ENCODE data around the gene RECK. TPM values are rescaled to one million over a fixed set of nuclear protein-coding genes. Genes with fewer than 3 reads are reported as not detected.
A peak's percentile ranks its signal among the peaks of the same experiment; 100 is the strongest.
"Not testable (repeated sequence)": the region's sequence is repeated elsewhere in the genome, so short reads cannot be mapped to it uniquely, and the experiment has no call there.

Gene RECK
- 1 to 10 TPM; 6.1 to 7.2 TPM for total RNA-seq

GRCh38 chr9:36036780-36037548 is at the start of gene RECK:
RECK (plus strand) TSS chr9:36036913; CDS start chr9:36036999, 86 bp downstream.
- CTCF ChIA-PET: interaction anchor here (0.6 to 5.0 kb wide), 5 partner anchors 14 to 112 kb away, joined by 3 to 26 read pairs (median 11); no protein-coding TSS in a partner anchor
- Mint-ChIP-seq H3K27ac (peak within 1 kb of the TSS; percentile 2), H3K36me3 (no peaks in the 10 kb centered on the region), H3K4me3 (peak within 1 kb of the TSS; percentile 81), H3K4me1 (ENCODE audit: low read depth) (peaks cover 37% of the 10 kb centered on the region), H3K9me3 (no peaks in the 10 kb centered on the region), H3K27me3 (peaks cover under 1% of the 10 kb centered on the region)
- peak; percentile 93 for DNase-seq
- intact Hi-C loops (cut with micrococcal nuclease): loop anchor here (2.0 to 5.0 kb wide), 3 partner anchors 30 to 100 kb away; partner anchors contain the start of gene GLIPR2
- POLR2A ChIA-PET: interaction anchor here (0.9 to 1.3 kb wide), 3 partner anchors 16 to 114 kb away, joined by 3 read pairs; no protein-coding TSS in a partner anchor

- Mint-ChIP-seq H3K27me3 (peaks cover 17% of the 10 kb centered on the region), H3K4me3 (no peak overlapping the region), H3K36me3 (no peaks in the 10 kb centered on the region), H3K9me3 (no peaks in the 10 kb centered on the region), H3K27ac (no peak overlapping the region), H3K4me1 (ENCODE audit: low read depth) (no peaks in the 10 kb centered on the region)
- no peak for DNase-seq
- ChIA-PET CTCF (no interaction called here), POLR2A (no interaction called here)
- intact Hi-C loops (cut with micrococcal nuclease): no loop called here
These were observed 46.6 kb upstream of the RECK start for GRCh38 chr9:35990155-35990554.

- peaks cover 22% of the 10 kb centered on the region for H3K27me3 Mint-ChIP-seq
- POLR2A ChIA-PET; H3K4me1 Mint-ChIP-seq (ENCODE audit: low read depth); H3K36me3 Mint-ChIP-seq; DNase-seq; H3K27ac Mint-ChIP-seq; H3K9me3 Mint-ChIP-seq; H3K4me3 Mint-ChIP-seq; intact Hi-C loops (cut with micrococcal nuclease): not testable (repeated sequence)
- CTCF ChIA-PET: interaction anchor here (4.2 kb wide), 1 partner anchor 15 kb away, joined by 25 read pairs; no protein-coding TSS in a partner anchor
These were observed 43.6 kb upstream of the RECK start for GRCh38 chr9:35993136-35993535.

GRCh38 chr9:35993976-35994720 is 42.6 kb upstream of the RECK start:
- POLR2A ChIA-PET: no interaction called here
- Mint-ChIP-seq H3K27ac (no peak overlapping the region), H3K9me3 (peaks cover 10% of the 10 kb centered on the region), H3K27me3 (peaks cover 19% of the 10 kb centered on the region), H3K4me3 (no peak overlapping the region), H3K36me3 (peaks cover 2% of the 10 kb centered on the region), H3K4me1 (ENCODE audit: low read depth) (no peaks in the 10 kb centered on the region)
- DNase-seq: no peak
- intact Hi-C loops (cut with micrococcal nuclease): no loop called here
- CTCF ChIA-PET: interaction anchor here (1.1 to 4.2 kb wide), 5 partner anchors 14 to 112 kb away, joined by 3 to 25 read pairs (median 6); no protein-coding TSS in a partner anchor

GRCh38 chr9:35994959-35995358 is 41.8 kb upstream of the RECK start:
- intact Hi-C loops (cut with micrococcal nuclease): no loop called here
- ChIA-PET POLR2A (no interaction called here), CTCF (interaction anchor here (1.1 to 4.2 kb wide), 5 partner anchors 13 to 113 kb away, joined by 3 to 25 read pairs (median 6); no protein-coding TSS in a partner anchor)
- Mint-ChIP-seq H3K36me3 (peaks cover 2% of the 10 kb centered on the region), H3K4me3 (no peak overlapping the region), H3K9me3 (peaks cover 10% of the 10 kb centered on the region), H3K27me3 (peaks cover 21% of the 10 kb centered on the region), H3K4me1 (ENCODE audit: low read depth) (no peaks in the 10 kb centered on the region), H3K27ac (no peak overlapping the region)
- no peak for DNase-seq

- intact Hi-C loops (cut with micrococcal nuclease): no loop called here
- Mint-ChIP-seq H3K27me3 (peaks cover 21% of the 10 kb centered on the region), H3K36me3 (peaks cover 2% of the 10 kb centered on the region), H3K4me3 (no peak overlapping the region), H3K27ac (no peak overlapping the region), H3K9me3 (peaks cover 10% of the 10 kb centered on the region), H3K4me1 (ENCODE audit: low read depth) (no peaks in the 10 kb centered on the region)
- ChIA-PET POLR2A (interaction anchor here (0.7 kb wide), 1 partner anchor 1948 kb away, joined by 5 read pairs; no protein-coding TSS in a partner anchor), CTCF (interaction anchor here (0.6 to 1.1 kb wide), 4 partner anchors 11 to 235 kb away, joined by 4 to 5 read pairs (median 4); no protein-coding TSS in a partner anchor)
- no peak for DNase-seq
These were observed 40.2 kb upstream of the RECK start for GRCh38 chr9:35996358-35996970.

GRCh38 chr9:35997016-35997415 is 39.7 kb upstream of the RECK start:
- DNase-seq; H3K36me3 Mint-ChIP-seq; POLR2A ChIA-PET; H3K4me3 Mint-ChIP-seq; intact Hi-C loops (cut with micrococcal nuclease); H3K27ac Mint-ChIP-seq; H3K4me1 Mint-ChIP-seq (ENCODE audit: low read depth); H3K9me3 Mint-ChIP-seq: not testable (repeated sequence)
- CTCF ChIA-PET: interaction anchor here (1.1 kb wide), 1 partner anchor 10 kb away, joined by 4 read pairs; no protein-coding TSS in a partner anchor
- peaks cover 18% of the 10 kb centered on the region for H3K27me3 Mint-ChIP-seq

- CTCF ChIA-PET: no interaction called here
- intact Hi-C loops (cut with micrococcal nuclease): no loop called here
- POLR2A ChIA-PET: no interaction called here
- Mint-ChIP-seq H3K4me1 (ENCODE audit: low read depth) (no peaks in the 10 kb centered on the region), H3K27me3 (peaks cover 19% of the 10 kb centered on the region), H3K36me3 (peaks cover 2% of the 10 kb centered on the region), H3K9me3 (peaks cover 10% of the 10 kb centered on the region), H3K27ac (no peak overlapping the region), H3K4me3 (no peak overlapping the region)
- no peak for DNase-seq
These were observed 38.4 kb upstream of the RECK start for GRCh38 chr9:35998333-35998732.

GRCh38 chr9:36005891-36006290 is 30.8 kb upstream of the RECK start:
- H3K36me3 Mint-ChIP-seq: no peaks in the 10 kb centered on the region
- peaks cover 28% of the 10 kb centered on the region for H3K27me3 Mint-ChIP-seq
- CTCF ChIA-PET: interaction anchor here (0.6 to 7.9 kb wide), 2 partner anchors 19 to 51 kb away, joined by 3 to 112 read pairs; no protein-coding TSS in a partner anchor
- POLR2A ChIA-PET: no interaction called here
- peaks cover 26% of the 10 kb centered on the region for H3K4me1 Mint-ChIP-seq (ENCODE audit: low read depth)
- intact Hi-C loops (cut with micrococcal nuclease): loop anchor here (2.0 to 5.0 kb wide), 3 partner anchors 31 to 146 kb away; partner anchors contain the start of genes OR2S2 and RECK
- no peak for DNase-seq
- H3K4me3 Mint-ChIP-seq: no peak overlapping the region
- peaks cover 4% of the 10 kb centered on the region for H3K9me3 Mint-ChIP-seq
- no peak overlapping the region for H3K27ac Mint-ChIP-seq

- peaks cover 28% of the 10 kb centered on the region for H3K27me3 Mint-ChIP-seq
- intact Hi-C loops (cut with micrococcal nuclease): loop anchor here (2.0 to 5.0 kb wide), 3 partner anchors 30 to 146 kb away; partner anchors contain the start of genes OR2S2 and RECK
These were observed 30.0 kb upstream of the RECK start for GRCh38 chr9:36006549-36007315.

GRCh38 chr9:36007316-36007708 is 29.4 kb upstream of the RECK start:
- ChIA-PET CTCF (interaction anchor here (0.6 to 7.9 kb wide), 27 partner anchors 7 to 322 kb away, joined by 3 to 112 read pairs (median 5); partner anchors contain the start of gene RECK), POLR2A (interaction anchor here (0.8 to 0.9 kb wide), 2 partner anchors 35 to 156 kb away, joined by 3 read pairs; no protein-coding TSS in a partner anchor)
- Mint-ChIP-seq H3K27ac (peak overlapping the region; percentile 16), H3K27me3 (peaks cover 29% of the 10 kb centered on the region), H3K9me3 (peaks cover 4% of the 10 kb centered on the region), H3K4me1 (ENCODE audit: low read depth) (peaks cover 26% of the 10 kb centered on the region), H3K4me3 (no peak overlapping the region), H3K36me3 (no peaks in the 10 kb centered on the region)
- DNase-seq: no peak
- intact Hi-C loops (cut with micrococcal nuclease): loop anchor here (2.0 to 5.0 kb wide), 3 partner anchors 29 to 145 kb away; partner anchors contain the start of genes OR2S2 and RECK

More at GRCh38 chr9:36006549-36007315, 30.0 kb upstream of the RECK start:
- H3K4me3 Mint-ChIP-seq: no peak overlapping the region
- peaks cover 26% of the 10 kb centered on the region for H3K4me1 Mint-ChIP-seq (ENCODE audit: low read depth)
- H3K36me3 Mint-ChIP-seq: no peaks in the 10 kb centered on the region
- peaks cover 4% of the 10 kb centered on the region for H3K9me3 Mint-ChIP-seq
- ChIA-PET POLR2A (interaction anchor here (0.8 to 0.9 kb wide), 2 partner anchors 34 to 157 kb away, joined by 3 read pairs; no protein-coding TSS in a partner anchor), CTCF (interaction anchor here (0.6 to 7.9 kb wide), 24 partner anchors 7 to 322 kb away, joined by 3 to 112 read pairs (median 6); partner anchors contain the start of gene RECK)
- no peak for DNase-seq
- H3K27ac Mint-ChIP-seq: peak overlapping the region; percentile 16

All from activated CD4-positive, alpha-beta memory T cell treated with anti-CD3 and anti-CD28 coated beads for 36 hours (primary cell).